Neural crest cell (in vitro differentiated cells): ENCODE measurements around the gene SLC37A3. TPM values are rescaled to one million over a fixed set of nuclear protein-coding genes. Genes with fewer than 3 reads are reported as not detected.
A peak's percentile ranks its signal among the peaks of the same experiment; 100 is the strongest.

ENCODE experiments used
- DNase-seq: peaks from one replicate; pipeline ENCODE4 v3.0.0; 2021; ENCODE audit warnings: low read depth, mixed read lengths, low spot score
- H3K27ac Mint-ChIP-seq: one replicate; pipeline ENCODE4 v1.8.0; 2021; ENCODE audit warnings: mild to moderate bottlenecking, mixed read lengths; ENCODE audit not compliant: unreplicated experiment
- H3K27me3 Mint-ChIP-seq: 2 replicates; pipeline ENCODE4 v1.8.0; 2021; ENCODE audit warnings: low read depth, mild to moderate bottlenecking, mixed read lengths
- H3K36me3 Mint-ChIP-seq: 2 replicates; pipeline ENCODE4 v1.8.0; 2021; ENCODE audit warnings: low read depth, mild to moderate bottlenecking, mixed read lengths
- H3K4me1 Mint-ChIP-seq: 2 replicates; pipeline ENCODE4 v1.8.0; 2021; ENCODE audit warnings: mixed read lengths
- H3K4me3 Mint-ChIP-seq: one replicate; pipeline ENCODE4 v1.8.0; 2021; ENCODE audit warnings: mild to moderate bottlenecking, mixed read lengths
- H3K9me3 Mint-ChIP-seq: 2 replicates; pipeline ENCODE4 v1.8.0; 2021; ENCODE audit warnings: mixed read lengths
- total RNA-seq: library from RNA; stranded (reverse); gene quantifications from 2 replicates; pipeline ENCODE4 v1.2.1, GENCODE V29; 2021
- TF ChIP-seq, protein P1 (sequence below): fragments of 200-600 bp; sonication (generic); conservative IDR thresholded peaks from 2 replicates; pipeline ENCODE4 v1.5.0; 2021; ENCODE audit warnings: antibody characterized with exemption, mild to moderate bottlenecking

The SLC37A3 gene
- total RNA-seq, 1 donor from 2014 or later = 48.2 TPM

DNA sequence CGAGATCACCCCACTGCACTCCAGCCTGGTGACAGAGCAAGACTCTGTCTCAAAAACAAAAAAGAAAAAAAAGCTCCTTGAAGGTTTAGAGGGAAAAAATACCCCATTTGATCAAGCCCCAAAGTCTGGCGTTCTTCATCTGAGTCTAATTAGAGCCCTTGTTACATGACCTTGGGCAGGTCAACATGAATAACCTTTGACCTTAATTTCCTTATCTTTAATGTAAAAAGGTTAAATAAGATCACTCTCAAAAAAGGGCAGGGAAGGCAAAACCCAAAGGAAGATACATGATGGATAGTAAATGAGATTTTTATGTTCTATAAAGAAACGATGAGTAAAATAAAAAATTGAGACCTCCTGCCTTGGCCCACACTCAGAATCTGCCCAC is 40.3 kb downstream of the SLC37A3 start:
- no peak for DNase-seq
- H3K4me3 Mint-ChIP-seq = no peak overlapping the region
- peaks cover 2% of the 10 kb centered on the region for H3K9me3 Mint-ChIP-seq
- no peaks in the 10 kb centered on the region for H3K4me1 Mint-ChIP-seq
- H3K36me3 Mint-ChIP-seq = peaks cover 30% of the 10 kb centered on the region
- no peak overlapping the region for H3K27ac Mint-ChIP-seq
- TF ChIP-seq, protein P1, sequence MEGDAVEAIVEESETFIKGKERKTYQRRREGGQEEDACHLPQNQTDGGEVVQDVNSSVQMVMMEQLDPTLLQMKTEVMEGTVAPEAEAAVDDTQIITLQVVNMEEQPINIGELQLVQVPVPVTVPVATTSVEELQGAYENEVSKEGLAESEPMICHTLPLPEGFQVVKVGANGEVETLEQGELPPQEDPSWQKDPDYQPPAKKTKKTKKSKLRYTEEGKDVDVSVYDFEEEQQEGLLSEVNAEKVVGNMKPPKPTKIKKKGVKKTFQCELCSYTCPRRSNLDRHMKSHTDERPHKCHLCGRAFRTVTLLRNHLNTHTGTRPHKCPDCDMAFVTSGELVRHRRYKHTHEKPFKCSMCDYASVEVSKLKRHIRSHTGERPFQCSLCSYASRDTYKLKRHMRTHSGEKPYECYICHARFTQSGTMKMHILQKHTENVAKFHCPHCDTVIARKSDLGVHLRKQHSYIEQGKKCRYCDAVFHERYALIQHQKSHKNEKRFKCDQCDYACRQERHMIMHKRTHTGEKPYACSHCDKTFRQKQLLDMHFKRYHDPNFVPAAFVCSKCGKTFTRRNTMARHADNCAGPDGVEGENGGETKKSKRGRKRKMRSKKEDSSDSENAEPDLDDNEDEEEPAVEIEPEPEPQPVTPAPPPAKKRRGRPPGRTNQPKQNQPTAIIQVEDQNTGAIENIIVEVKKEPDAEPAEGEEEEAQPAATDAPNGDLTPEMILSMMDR = no peak
- H3K27me3 Mint-ChIP-seq = no peaks in the 10 kb centered on the region

DNA sequence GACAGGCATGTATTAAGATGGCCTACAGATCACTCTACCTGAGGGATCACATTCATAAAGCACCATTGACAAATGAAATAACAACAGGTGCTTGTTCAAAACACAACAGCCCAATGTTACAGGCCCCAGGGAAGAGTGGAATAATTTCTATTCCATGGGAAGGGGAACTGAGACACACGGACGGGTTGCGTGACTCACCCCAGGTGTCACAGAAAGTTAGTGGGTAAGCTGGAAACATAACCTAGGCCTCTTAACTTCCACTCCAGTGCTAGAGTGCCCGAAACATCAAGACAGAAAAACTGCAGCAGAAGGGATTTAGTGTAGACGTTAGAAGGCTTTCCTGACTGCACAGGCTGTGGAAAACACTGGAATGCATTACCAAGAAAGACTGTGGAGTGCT is 48.3 kb downstream of the SLC37A3 start:
- TF ChIP-seq, protein P1 = no peak
- Mint-ChIP-seq H3K27ac (peak overlapping the region; percentile 53), H3K27me3 (no peaks in the 10 kb centered on the region), H3K36me3 (peaks cover 15% of the 10 kb centered on the region), H3K9me3 (no peaks in the 10 kb centered on the region), H3K4me3 (no peak overlapping the region), H3K4me1 (peaks cover 33% of the 10 kb centered on the region)
- DNase-seq = no peak

DNA sequence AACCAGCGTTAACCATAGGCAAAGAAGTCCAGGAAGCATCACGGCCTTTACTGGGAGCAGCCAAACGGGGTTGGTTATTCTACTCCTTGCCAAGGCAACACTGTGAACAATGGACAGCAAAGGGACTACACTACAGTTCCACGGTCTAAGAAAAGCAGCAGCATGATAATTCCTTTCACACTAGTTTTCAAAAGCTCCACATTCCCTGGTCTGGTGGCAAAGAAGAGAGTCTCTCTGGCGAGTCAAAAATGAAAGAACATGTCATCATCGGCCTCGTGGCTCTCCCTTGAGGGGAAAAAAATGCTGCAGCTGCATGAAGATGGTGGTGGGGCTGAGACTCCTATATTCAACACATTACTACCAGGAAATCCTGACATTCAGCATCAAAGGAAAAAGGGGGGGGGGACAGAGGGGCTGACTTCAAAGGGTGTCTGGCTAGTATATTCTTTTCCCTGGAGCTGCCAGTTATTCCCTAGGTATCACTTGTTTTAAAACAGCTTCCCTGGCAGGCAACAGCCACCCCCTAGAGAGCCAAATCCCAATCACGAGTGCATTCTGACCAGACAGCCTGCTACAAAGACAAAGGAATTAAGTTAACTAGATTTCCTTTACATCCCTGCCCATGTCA is 49.1 kb downstream of the SLC37A3 start:
- peaks cover 33% of the 10 kb centered on the region for H3K4me1 Mint-ChIP-seq
- TF ChIP-seq, protein P1 = no peak
- peaks cover 10% of the 10 kb centered on the region for H3K36me3 Mint-ChIP-seq
- H3K27me3 Mint-ChIP-seq = no peaks in the 10 kb centered on the region
- peak overlapping the region; percentile 94 for H3K27ac Mint-ChIP-seq
- no peak for DNase-seq
- H3K4me3 Mint-ChIP-seq = peak overlapping the region; percentile 20
- H3K9me3 Mint-ChIP-seq = no peaks in the 10 kb centered on the region

DNA sequence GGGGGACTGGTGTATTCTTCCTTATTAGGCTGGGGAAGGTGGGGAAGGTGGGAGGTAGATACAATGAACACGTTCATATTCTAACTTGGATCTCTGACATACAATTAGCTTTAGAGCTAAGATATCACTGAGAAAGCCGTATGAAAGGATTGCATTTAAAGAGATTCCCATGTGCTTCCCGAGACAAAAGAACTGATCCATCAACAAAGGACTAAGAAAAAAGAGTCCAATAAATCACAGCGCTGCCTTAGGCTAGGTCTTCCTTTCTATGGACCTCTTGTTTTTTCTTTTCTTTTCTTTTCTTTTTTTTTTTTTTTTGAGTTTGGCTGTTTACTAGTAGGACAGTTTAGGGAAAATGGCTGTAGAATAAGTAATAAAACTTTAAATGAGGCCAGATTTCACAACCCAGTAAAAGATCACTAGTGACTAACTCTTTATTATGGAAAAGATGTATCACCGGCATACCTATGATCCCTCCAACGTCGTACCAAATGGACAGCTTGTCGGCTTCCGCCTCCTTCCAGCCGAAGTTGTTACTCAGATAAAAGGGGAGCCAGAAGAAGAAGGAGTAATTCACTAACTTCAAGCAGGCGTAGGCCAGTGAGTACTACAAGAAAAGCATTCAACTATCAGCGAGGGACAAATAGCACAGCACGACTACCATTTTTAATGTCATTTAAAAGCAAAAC is 50.0 kb downstream of the SLC37A3 start:
- TF ChIP-seq, protein P1 = no peak
- no peak for DNase-seq
- Mint-ChIP-seq H3K9me3 (no peaks in the 10 kb centered on the region), H3K36me3 (peaks cover 14% of the 10 kb centered on the region), H3K4me1 (peaks cover 33% of the 10 kb centered on the region), H3K4me3 (no peak overlapping the region), H3K27me3 (no peaks in the 10 kb centered on the region), H3K27ac (peak overlapping the region; percentile 94)

DNA sequence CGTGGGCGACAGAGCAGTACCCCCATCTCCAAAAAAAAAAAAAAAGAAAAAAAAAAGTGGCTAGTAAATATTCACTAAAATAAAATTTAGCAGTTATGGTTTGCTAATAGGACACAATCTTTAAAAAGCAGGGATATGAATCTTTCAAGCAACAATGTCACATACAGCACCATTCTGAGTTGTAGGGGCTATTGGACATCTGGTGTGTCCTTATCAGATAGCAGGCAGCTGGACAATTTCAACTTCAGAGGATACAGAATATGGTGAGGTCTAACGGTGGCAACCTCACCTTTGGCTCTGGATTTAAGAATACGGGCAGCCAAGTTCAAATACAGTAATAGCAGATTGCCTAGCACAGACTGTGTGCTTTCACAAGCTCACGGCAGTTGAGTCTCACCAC is 51.1 kb downstream of the SLC37A3 start:
- TF ChIP-seq, protein P1 = no peak
- no peak for DNase-seq
- H3K4me1 Mint-ChIP-seq = peaks cover 33% of the 10 kb centered on the region
- H3K27ac Mint-ChIP-seq = no peak overlapping the region
- H3K4me3 Mint-ChIP-seq = no peak overlapping the region
- no peaks in the 10 kb centered on the region for H3K9me3 Mint-ChIP-seq
- H3K36me3 Mint-ChIP-seq = peaks cover 24% of the 10 kb centered on the region
- no peaks in the 10 kb centered on the region for H3K27me3 Mint-ChIP-seq
